GM20431 (cell line): ENCODE results near the gene OTUB1.

Source experiments
- in situ Hi-C: fragments of 300-500 bp; cut with MseI, MboI; formaldehyde crosslinking; loops from one replicate; pipeline ENCODE4 v1.15.0; 2020; ENCODE audit warnings: low sequenced_read_pairs; ENCODE audit not compliant: unreplicated experiment

Gene OTUB1

DNA sequence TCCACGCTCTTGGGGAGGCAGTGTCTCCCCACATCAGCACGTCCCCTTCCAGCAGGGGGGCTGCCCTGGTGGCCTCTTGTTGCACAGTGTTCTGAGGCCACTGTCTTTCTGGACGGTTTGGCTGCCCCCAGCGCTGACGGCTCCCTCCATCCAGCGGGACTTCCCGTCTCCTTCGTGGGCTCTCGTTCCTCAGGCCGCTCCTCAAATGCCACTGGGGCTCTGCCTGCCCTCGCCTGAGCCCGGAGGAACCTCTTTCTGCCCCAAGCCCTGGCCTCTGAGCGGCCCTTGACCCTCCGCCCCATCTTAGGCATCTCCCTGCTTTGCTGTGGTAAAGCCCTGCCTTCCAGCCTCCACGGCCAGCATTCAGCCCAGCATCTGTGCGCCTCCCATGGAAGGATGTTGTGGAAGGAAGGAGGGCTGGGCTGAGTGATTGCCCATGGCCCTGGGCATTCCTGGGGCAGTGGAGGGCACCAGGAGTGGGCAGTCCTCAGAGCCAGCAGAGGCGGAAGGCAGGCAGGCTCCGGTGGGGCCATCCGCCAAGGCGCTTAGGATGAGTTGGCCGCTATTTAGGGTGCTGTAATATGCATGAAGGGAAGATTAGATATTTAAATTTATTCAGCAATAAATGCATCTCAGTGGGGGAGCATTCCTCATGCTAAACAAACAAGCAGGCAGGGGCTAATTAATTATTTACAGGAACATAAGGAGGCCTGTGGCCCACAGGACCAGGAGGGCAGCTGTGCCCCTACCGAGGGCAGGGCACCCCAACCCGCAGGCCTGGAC lies 17.8 kb downstream of the OTUB1 start:
- in situ Hi-C loops = loop anchor here (10.0 kb wide), 1 partner anchor 141 kb away; no protein-coding TSS in a partner anchor

DNA sequence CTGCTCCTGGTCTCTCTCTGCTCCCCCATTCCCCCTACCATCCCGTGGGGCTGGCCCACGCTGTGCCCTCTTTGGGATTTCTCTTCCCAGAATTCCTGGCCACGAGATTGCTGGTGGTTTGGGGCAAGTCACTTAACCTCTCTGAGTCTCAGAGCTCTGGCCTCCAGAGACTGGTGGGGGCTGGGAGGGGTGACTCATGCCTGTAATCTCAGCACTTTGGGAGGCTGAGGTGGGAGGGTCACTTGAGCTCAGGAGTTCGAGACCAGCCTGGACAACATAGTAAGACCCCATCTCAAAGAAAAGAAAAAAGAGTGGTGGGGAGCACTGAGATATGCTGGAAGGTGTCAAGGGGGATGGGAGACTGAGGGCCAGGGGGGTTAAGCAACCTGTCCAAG lies 18.3 kb downstream of the OTUB1 start:
- in situ Hi-C loops = loop anchor here (10.0 kb wide), 1 partner anchor 140 kb away; no protein-coding TSS in a partner anchor

GRCh38 chr11:64005691-64006090 lies 19.5 kb downstream of the OTUB1 start:
- in situ Hi-C loops = loop anchor here (10.0 kb wide), 1 partner anchor 139 kb away; no protein-coding TSS in a partner anchor

GRCh38 chr11:64006398-64006797 lies 20.2 kb downstream of the OTUB1 start:
- in situ Hi-C loops = loop anchor here (10.0 kb wide), 1 partner anchor 138 kb away; no protein-coding TSS in a partner anchor

DNA sequence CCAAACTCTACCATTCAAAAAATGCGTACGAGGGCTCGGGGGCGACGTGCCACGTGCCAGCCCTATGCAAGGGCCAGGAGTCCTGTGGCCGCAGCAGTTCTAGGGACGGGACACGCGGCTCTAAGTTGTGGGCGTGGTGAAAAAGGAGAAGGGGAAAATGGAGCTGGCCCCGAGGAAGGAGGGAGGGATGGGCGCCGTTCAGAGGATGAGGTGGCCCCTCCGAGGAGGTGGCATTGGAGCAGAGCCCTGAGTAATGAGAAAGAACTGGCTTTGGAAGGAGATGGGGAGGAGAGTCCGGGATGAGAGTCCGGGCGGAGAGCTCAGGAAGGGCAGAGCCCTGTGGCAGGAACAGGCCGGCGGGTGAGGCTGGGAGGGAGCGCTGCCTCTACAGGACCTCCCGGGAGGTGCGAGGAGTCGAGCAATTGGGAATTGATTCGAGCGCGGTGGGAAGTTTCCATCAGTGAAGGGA lies 21.0 kb downstream of the OTUB1 start:
- in situ Hi-C loops = loop anchor here (10.0 kb wide), 1 partner anchor 138 kb away; no protein-coding TSS in a partner anchor

- in situ Hi-C loops = loop anchor here (10.0 kb wide), 1 partner anchor 137 kb away; no protein-coding TSS in a partner anchor
These were observed 21.5 kb downstream of the OTUB1 start for GRCh38 chr11:64007629-64008282.

- in situ Hi-C loops = loop anchor here (10.0 kb wide), 1 partner anchor 136 kb away; no protein-coding TSS in a partner anchor
These were observed 22.2 kb downstream of the OTUB1 start for GRCh38 chr11:64008283-64008913.

- in situ Hi-C loops = loop anchor here (10.0 kb wide), 1 partner anchor 136 kb away; no protein-coding TSS in a partner anchor
These were observed 22.8 kb downstream of the OTUB1 start for GRCh38 chr11:64008914-64009633.

- in situ Hi-C loops = loop anchor here (10.0 kb wide), 1 partner anchor 135 kb away; no protein-coding TSS in a partner anchor
These were observed 23.5 kb downstream of the OTUB1 start for GRCh38 chr11:64009710-64010109.

GRCh38 chr11:64010783-64011182 lies 24.5 kb downstream of the OTUB1 start:
- in situ Hi-C loops = no loop called here

GRCh38 chr11:64011371-64011770 lies 25.1 kb downstream of the OTUB1 start:
- in situ Hi-C loops = no loop called here

GRCh38 chr11:64013141-64013896 lies 27.1 kb downstream of the OTUB1 start:
- in situ Hi-C loops = no loop called here

DNA sequence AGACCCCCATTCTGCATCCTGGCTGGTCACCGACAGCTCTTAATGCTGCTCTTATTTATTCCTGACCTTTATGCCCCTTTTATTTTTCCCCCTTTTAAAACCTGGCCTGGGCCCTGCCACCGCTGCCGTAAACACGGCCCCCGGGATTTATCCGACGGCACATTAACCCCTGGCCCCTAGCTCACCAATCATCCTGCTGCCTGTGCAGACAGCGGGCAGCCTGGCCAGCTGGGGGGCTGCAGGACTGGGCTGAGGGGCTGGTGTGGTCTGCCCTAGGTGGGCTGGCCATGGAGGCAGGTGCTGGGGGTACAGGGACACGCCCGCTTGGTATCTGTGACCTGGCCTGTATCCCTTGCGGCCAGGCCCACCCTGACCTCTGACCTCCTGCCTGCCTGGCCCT lies 28.1 kb downstream of the OTUB1 start:
- in situ Hi-C loops = no loop called here

- in situ Hi-C loops = no loop called here
These were observed 29.3 kb downstream of the OTUB1 start for GRCh38 chr11:64015510-64015909.

DNA sequence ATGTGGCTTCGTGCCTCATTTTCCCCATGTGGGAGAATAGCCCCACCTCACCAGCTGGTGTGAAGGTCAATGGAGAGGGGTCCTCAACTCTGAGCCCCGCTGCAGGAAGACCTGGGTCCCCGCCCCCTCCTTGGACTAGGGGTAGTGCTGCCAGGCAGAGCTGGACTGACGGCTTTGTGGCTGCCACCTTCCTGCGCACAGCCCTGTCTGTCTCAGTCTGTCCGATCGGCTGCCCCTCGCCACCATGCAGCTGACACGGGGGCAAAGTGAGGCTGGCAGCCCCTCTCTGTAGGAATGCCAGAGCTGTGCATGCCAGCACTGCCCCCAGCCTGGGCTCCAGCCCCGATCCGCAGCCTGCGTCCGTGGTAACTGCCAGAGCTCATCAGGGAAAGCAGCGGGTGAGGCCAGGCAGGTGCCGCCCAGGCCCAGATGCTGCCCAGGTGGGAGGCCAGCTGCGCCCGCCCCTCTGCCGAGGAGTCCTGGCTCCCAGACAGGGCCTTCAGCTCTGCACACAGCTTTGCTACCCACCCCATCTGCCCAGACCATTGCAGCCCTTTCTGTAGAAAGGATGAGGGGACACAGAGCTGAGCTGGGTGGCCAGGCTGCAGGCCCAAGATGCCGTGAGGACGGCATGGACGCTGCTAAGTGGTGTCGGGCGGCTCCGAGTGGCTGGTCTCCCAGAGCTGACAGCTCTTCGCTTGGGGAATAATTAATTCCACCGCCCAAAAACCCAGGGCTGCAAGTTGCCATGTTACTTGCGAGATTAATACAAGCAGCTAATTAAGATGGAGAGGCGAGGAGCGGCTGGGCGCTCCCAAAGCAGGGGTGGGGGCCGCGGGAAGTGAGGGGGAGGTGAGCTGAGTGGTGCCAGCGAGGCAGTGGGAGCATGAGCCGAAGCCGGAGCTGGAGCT lies 30.0 kb downstream of the OTUB1 start:
- in situ Hi-C loops = no loop called here

DNA sequence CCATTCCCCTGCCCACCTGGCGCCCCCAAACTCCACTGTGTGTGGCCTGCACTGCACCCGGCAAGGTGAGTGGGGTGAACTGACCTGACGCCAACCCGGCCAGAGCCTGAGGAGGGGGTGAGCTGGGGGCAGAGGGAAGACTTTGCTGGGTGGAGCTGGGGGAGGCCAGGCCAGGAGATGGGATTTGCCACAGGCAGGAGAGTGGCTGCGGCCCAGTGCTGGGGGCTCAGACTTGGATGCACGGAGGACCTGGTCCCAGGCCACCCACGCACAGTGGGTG lies 31.6 kb downstream of the OTUB1 start:
- in situ Hi-C loops = no loop called here

DNA sequence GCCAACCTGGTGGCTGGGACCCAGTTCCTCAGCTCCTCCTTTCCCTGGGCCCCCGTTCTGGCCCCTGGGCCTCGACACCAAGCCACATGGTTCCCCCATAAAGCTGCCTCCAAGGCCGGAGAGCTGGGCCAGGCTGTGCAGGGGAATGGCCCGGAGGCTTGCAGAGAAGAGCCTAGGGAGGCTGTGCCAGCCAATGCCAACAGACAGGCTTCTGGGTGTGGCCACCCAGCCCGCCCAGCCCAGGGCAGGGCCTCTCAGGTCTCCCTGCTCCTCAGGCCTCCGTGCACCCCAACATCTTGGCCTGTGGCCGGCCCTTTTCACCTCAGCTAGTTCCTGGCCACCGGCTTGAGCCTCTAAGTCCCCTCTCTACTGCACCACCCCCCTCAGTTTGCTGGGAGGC lies 32.1 kb downstream of the OTUB1 start:
- in situ Hi-C loops = no loop called here
